ENCODE measurements around the gene CDH15. TPM values are rescaled to one million over a fixed set of nuclear protein-coding genes. Genes with fewer than 3 reads are reported as not detected.

CDH15 gene
- polyA plus RNA-seq, 3 donors = 1.2 to 1.9 (median 1.4) TPM

DNA sequence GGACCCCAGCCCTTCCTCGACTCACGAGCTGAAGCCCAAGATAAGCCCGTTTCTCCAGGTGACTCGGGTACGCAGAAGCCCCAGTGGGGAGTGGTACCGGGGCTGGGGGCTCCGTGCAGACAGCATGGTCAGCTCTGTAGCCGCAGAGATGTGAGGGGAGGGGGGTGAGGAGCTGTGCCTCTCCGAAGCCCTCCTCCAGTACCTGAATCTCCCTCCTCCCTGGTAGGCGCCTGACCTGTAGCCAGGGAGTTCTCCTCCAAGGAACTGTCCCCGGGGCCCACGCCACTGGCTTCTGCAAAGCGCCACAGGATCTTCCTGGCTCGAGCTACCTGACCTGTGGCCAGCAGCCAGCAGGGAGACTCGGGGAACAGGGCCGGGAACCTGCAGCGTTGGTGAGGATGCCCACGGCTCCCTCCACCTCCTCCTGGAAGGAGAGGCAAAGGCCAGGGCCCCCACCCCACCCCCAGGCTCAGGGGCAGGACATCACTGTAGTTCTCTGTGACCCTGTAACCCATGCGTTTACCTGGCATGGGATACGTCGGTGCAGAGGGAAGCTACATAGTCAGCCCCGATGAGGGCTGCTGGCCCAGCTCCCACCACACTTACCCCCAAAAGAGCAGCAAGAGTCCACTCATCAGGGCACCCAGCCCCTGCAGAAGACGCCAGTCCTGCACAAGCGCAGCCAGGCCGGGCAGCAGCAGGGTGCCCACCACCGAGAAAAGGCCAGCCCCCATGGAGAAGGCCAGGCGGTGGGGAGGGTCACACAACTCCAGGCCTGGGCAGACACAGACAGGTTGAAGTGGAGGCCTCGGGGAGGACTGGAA is 27.1 kb downstream of the CDH15 start:
- DNase-seq (ENCODE audit: low read depth in 3 of 3, low spot score in 2 of 3) = no peak

DNA sequence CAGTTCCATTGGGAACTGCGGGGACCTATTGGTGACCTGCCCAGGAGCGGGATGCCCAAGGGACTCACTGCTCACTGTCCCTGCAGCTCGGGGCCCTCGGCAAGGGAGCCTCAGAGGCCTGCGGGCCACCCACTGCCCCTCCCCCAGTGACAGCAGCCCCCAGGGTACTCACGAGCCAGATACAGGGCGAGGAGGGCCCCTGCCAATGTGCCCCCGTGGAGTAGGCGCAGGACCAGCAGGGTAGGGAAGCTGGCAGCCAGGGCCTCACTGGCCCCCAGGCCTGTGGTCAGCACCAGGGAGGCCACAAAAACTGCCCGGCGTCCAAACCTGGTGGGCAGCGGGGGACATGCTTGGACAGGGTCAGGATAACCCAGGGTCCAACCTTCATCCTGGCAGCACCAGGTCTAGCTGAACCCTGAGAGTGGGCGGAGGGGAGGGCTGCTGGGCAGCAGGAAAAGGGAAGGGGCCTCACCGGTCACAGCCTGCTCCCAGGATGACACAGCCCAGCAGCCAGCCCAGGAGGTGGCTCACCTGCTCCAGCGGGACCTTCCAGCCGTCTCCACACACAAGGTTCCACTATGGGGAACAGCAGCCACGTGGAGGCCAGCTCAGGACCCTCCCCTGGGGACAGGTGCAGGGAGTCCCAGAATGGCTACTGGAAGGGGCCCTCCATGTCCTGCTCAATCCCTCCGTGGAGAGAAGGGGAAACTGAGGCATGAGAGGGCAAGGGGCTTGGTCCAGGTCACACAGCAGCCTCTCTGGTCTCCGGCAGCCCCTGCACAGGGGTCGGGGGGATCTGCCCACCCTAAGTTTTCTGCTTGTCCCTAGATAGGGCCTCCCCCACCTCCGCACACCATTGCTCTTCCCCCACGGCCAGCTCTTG is 27.9 kb downstream of the CDH15 start:
- DNase-seq (ENCODE audit: low read depth in 3 of 3, low spot score in 2 of 3) = no peak

DNA sequence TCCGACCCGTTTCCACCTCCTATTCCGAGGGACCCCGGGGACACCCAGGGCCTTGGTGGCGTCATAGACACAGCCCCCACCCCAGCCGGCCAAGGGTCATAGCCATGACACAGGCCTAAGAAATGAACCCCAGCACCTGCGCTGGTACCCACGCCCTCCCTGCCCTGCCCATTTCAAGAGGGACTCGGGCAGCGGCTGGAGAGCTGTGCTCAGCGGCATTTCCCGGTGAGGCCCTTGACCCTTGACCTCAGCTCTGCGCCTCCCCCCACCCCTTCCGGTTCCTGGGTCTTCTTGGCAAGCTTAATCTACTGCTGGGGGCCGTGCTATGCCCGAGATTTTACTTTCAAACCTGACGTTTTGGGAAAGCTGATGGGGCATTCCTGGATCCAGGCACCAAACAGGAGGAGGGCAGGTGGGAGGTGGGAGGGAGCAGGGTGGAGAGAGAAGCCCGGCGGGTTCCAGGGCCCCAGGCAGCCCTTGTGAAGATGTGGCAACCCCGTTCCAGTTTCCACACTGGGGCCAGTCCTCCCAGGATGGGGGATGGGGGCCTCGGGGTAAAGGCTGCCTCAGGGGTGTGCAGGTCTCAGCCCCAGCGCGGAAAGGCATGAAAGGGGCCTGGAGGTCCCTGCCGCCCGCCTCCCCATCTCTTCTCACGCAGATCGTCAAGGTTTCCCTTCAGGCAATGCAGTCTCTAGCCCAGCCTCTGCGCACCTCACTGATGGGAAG is 28.7 kb downstream of the CDH15 start, which contains the start of gene SLC22A31:
Gene SLC22A31, minus strand, starts transcription at position 414 of the 726 bp plus-strand sequence. Its CDS starts 36 bp downstream, at position 378.
- no peak for DNase-seq (ENCODE audit: low read depth in 3 of 3, low spot score in 2 of 3)

DNA sequence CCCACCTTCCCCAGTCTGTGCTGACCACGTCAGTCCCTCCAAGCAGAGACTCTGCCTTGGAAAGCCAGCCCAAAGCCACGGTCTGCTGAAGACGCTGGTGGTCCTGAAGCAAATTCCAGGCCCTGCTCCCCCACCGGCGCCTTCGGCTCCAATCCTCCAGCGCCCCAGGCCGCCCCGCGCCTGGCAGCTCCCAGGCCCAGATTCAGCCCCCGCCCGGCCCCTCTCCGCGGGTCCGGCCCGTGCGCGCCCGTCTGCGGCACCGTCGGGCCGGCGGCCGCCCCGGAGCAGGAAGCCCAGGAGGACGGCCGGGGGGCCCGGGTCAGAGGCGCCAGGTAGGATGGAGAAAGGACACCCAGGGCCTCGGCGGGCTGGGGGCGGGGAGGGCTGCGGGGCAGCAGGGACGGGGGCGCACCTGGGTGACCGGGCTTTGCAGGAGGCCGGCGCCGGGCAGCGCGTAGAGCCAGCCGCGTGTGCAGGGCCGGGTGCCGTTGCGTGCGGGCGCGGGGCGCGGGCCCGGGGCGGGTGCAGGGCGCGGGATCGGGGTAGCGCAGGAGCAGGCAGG is 29.4 kb downstream of the CDH15 start:
- no peak for DNase-seq (ENCODE audit: low read depth in 3 of 3, low spot score in 2 of 3)

DNA sequence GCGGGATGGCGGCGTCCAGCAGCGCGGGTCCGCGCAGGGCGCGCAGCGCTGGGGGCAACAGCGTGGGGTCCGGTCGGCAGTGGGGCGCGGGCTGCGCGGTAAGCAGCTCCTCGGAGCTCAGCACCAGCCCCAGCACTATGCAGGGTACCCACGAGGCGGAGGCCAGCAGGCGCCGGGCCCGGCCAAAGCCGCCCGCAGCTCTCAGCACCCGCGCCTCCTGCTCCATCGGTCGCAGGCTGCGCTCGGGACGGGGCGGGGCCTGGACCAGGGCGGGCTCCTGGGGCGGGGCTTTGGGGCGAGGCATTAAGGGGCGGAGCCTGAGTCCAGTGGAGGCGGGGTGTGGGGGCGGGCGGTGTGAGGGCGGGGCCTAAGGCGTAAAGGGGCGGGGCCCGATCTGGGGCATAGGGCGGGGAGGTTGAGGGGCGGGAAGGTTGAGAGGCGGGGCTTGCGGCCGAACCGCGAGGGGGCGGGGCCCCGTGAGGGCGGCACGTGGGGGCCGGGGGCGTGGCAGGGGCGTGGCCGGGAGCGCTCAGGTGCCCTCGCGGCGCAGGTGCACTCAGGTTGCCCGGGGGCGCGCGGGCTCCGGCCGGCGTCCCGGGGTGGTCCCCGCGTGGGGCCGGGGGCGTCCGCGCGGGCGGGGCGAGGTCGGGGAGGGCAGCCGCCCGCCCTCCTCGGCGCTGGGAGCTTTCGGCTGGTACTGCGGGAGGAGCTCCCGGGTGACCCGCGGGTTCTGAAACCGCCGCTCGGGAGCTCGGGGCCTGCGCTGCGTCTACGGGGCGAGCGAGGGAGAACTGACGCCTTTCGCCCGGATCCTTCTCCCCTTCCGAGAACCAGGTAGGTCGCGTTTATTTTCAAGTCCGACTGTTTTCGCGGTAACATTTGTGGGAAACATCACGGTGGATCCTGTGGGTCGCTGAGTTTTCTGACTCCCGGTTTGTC is 30.2 kb downstream of the CDH15 start:
- DNase-seq (ENCODE audit: low read depth in 3 of 3, low spot score in 2 of 3) = no peak

DNA sequence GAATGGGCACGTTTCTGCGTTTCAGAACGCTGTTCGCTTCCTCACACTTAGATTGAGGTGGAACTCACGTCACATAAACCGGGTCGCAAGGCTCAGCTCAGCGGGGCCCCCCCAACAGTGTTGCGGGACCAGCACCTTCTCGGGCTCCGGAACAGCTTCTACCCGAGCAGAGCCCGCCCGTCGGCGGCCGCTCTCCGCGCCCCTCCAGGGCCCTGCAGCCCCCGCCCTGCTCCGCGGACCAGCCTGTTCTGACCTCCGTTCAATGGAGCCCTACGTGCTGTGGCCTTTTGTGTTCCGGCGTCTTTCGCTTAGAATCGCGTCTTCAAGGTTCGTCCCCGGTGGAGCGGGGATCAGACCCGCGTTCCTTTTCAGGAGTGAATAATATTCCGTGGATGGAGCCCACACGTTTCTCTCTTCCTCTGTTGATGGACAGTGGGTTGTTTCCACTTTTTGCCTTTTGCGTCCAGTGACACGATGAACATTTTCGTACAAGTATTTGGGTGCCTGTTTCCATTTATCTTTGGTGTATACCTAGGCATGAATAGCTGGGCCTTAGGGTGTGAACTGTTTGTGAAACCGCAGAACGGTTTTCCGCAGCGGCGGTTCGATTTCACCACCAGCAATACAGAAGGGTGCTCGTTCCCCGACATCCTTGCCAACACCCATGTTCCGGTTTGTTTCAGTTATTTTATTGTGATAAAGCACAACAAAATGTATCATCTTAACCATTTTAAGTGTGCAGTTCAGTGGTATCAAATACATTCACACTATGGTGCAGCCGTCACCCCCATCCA is 31.1 kb downstream of the CDH15 start:
- no peak for DNase-seq (ENCODE audit: low read depth in 3 of 3, low spot score in 2 of 3)

DNA sequence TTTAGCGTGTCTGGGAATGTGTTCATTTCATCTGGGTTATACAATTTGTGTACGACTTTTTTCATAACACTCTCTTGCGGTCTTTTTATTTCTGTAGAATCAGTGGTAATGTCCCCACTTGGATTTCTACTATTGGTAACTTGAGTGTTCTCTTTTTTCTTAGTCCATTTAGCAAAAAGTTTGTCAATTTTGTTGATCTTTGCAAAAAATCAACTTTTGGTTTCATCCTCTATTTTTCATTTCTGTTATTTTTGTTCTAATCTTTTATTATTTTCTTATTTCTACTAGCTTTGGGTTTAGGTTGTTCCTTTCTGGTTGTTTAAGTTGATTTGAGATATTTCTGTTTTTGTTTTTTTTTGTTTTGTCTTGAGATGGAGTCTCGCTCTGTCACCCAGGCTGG is 36.4 kb downstream of the CDH15 start:
- no peak for DNase-seq (ENCODE audit: low read depth in 3 of 3, low spot score in 2 of 3)

DNA sequence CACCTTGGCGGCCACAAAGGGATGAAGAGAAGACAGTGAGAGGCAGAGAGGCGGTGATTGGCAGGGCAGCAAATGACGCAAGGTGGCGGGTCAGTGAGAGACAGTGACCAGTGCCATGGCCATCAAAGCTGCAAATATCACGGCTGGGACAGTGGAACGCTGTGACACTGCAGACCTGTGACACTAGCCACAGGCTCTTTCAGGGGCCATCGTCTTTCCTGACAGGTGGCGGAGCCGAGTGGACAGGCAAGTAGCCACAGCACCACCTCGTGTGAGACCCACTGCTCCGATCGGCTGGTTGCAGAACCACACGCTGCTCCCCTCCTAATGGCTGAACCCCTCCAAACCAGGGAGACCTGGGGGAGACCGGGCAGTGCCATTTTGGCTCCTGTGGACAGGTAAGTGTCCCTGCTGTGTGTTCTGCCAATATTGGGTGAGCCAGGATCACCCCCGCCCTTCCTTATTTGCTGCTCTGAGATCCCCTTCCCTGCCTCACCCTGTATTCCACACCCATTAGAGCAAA is 38.0 kb downstream of the CDH15 start:
- no peak for DNase-seq (ENCODE audit: low read depth in 3 of 3, low spot score in 2 of 3)

DNA sequence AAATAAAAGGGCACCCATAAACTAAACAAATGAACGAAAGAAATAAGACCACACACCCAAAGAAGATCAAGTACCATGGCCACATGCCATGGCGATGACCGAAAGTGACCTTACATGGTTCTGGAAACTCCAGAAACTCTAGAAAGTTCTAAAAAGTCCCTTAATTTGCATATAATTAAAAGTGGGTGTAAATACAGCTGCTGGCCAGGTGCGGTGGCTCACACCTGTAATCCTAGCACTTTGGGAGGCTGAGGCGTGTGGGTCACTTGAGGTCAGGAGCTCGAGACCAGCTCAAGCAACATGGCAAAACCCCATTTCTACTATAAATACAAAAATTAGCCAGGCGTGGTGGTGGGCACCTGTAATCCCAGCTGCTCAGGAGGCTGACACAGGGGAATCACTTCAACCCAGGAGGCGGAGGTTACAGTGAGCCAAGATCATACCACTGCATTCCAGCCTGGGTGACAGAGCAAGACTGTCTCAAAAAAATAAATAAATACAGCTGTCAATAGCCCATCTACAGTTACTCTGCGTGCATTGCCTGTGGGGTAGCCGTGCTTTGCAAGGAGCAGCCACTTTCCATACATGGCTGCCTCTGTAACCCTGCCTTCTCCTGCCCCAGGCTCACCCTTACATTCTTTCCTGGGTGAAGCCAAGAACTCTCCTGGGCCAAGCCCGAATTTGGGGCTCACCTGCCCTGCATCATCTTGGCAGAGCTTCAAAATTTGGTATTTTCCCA is 38.8 kb downstream of the CDH15 start:
- no peak for DNase-seq (ENCODE audit: low read depth in 3 of 3, low spot score in 2 of 3)

DNA sequence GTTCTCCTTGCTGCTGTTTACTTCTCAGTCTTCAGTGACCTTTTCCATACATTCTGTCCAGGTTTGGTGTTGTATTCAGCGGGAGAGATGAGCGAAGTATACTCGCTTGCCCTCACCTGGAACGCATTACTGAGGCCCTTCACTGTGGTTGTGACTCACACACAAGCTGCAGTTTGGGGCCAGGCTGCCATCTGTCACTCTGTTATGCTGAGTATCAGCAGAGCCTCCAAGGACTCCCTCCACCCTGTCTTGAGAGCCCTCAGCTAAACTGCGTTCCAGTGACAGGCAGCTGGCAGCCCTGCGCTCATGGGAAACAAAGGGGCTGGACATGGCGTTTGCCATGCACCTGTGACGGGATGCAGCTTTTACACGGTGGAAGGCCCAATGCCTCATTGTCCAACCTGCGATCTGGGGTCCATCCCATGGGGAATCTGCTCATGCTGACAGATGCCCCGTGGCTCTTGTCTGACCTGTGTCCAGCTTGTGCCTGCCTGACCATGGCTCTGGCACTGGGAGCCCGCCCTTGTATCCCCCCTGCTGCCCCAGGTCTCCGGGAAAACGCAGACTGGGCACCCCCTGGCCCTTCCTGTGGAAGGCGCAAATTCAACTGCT is 39.5 kb downstream of the CDH15 start:
- no peak for DNase-seq (ENCODE audit: low read depth in 3 of 3, low spot score in 2 of 3)

DNA sequence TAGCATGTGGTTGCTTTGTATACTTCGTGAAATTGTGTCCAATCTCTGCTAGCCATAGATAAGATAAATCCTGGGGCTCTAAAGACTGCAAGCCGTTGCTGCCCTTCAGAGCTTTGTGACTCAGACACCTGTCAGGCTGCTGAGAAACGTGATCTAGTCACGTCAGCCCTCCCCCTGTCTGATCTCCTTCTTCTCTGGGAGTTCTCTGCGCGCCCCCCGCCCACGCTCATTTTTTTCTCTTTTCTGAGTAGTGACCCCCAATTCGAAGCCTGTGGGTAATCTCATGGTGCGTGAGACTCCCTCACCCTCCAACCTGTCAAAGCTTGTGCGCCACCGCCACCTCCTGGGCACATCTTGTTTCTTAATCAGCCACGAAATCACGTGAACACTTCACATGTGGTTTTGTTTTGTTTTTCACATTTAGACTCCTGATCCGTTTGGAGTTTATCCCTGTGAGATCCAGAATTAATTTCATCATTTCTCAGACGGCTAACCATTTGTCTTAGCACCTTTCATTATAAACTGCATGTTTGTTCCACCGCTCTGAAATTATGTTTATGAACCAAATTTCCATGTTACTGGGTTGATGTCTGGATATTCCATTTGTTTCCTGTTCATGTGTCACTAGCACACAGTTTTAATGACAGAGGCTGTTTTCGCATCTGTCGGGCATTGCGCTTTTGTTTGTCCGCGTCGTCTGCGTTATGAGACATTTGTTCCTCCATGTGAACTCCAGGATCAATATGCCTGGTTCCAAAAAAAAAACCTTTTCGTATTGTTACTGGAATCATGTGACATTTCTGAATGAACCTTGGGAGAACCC is 45.0 kb downstream of the CDH15 start:
- DNase-seq (ENCODE audit: low read depth in 3 of 3, low spot score in 2 of 3) = peak in 1 of 3 donors; percentile 59

DNA sequence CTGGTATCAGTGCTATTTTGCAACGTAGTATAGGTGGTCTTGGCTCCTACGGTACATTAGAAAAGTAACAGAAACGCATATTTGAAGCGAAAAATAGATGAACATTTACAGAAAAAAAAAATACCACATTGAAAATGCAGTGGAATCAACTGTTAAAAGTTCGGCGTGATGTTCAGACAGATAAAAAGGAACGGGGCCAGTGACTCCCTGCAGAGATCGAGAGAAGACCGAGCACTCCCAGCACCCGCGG is 45.5 kb downstream of the CDH15 start:
- no peak for DNase-seq (ENCODE audit: low read depth in 3 of 3, low spot score in 2 of 3)

DNA sequence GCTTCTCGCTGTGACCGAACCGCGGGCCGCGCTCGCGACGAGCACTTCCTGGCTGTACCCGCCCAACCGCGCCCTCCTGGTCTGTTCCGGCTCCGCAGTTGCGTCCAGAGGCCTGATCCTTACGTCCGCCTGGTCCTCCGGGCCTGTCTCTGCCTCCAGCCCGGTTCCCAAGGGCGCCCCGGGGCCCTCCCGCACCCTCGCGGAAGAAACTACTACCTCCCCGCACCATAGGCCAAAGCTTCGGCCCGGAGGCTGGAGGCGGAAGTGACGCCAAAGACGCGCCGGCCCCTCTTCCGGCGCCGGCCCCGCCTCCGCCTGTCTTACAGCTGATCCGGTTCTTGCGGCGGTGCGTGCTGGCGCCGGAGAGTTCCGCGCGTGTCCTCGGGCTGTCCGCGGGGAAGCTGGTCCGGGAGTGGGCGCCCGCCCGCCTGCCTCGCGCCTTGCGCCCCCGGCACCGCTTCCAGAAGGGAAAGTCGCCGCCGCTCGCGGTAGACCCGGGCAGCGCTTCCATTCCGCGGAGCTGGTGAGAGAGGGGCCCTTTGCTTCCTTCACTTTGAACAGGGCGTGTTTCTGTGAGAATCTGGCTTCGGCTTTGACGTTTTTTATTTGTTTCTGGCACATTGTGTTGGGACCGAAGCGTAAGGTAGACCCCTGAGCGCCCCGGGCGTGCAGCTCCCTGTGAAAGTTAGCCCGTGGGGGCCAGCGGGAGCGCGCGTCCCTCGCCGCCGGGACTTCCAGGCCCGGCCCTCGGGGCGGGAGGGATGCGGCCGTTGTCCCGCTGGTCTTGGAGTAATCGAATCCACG is 46.0 kb downstream of the CDH15 start, which contains the start of gene ZNF778:
Gene ZNF778, plus strand, starts transcription at position 316 of the 804 bp plus-strand sequence. CDS start 3,425 bp downstream, outside the sequence.
- DNase-seq (ENCODE audit: low read depth in 3 of 3, low spot score in 2 of 3) = peak in 1 of 3 donors; percentile 69

DNA sequence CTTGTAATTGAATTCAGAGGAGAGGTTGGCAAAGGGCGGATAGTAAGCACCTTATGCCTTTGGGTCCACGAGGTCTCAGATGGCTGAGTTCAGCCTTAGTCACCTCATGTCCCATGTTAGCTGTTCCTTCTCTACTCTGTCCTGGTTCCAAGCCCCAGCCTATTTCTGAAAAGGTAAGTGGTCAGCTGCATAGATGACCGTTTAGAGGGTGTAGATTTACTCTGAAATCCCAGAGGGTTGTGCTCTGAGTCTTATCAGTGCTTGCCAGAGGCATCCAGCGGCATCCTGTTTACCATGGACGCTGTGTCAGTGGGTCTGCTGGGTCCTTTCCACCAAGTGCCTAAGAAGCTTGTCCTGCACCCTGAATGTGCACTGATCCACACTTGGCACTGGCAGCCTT is 47.8 kb downstream of the CDH15 start:
- DNase-seq (ENCODE audit: low read depth in 3 of 3, low spot score in 2 of 3) = no peak

DNA sequence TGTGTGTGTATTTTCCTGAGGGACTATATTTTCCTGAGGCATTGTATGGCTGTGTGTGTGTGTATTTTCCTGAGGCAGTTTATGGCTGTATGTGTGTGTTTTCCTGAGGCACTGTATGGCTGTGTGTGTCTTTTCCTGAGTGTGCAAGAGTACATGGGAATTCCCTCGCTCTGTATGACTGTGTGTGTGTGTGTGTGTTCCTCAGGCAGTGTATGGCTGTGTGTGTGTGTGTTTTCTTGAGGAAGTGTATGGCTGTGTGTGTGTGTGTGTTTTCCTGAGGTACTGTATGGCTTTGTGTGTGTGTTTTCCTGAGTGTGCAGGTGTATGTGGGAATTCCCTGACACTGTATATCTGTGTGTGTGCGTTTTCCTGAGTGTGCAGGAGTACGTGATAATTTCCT is 50.1 kb downstream of the CDH15 start:
- no peak for DNase-seq (ENCODE audit: low read depth in 3 of 3, low spot score in 2 of 3)

DNA sequence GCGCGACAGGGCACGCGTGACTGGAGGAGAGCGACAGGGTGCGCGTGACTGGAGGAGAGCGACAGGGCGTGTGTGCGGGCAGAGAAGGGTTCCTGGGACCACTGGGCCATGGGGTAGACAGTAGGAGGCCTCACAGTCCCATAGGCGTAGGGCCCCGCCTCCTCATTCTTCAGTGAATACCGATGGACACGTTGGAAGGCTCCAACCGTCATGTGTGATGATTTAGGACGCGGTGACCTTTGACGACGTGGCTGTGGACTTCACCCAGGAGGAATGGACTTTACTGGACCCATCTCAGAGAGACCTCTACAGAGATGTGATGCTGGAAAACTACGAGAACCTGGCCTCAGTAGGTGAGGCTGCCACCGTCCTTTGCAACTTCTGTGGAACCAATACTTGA is 51.4 kb downstream of the CDH15 start:
- no peak for DNase-seq (ENCODE audit: low read depth in 3 of 3, low spot score in 2 of 3)
